HCT116 (cell line): ENCODE measurements around the gene SUPT6H. TPM values are rescaled to one million over a fixed set of nuclear protein-coding genes. Genes with fewer than 3 reads are reported as not detected.
A peak's percentile ranks its signal among the peaks of the same experiment; 100 is the strongest.
"Not testable (repeated sequence)": the region's sequence is repeated elsewhere in the genome, so short reads cannot be mapped to it uniquely, and the experiment has no call there.

Source experiments
- ATAC-seq: fragments of 200-7000 bp; cut with Tn5 transposase; 2 replicates; pipeline ENCODE4 v1.9.1; 2020; ENCODE audit warnings: mild to moderate bottlenecking, moderate library complexity
- BruUV-seq: library from RNA; stranded (reverse); fragments of 400-500 nt; replicated peaks from 2 replicates; lab custom pipeline; 2021; lab: Mats Ljungman, UMichigan
- CTCF ChIA-PET: fragments of 300-600 bp; sonication (Branson Sonifier 250); formaldehyde crosslinking; loops from one replicate; lab custom pipeline; 2021; ENCODE audit warnings: antibody characterized with exemption; lab: Charles Lee
- POLR2A ChIA-PET: fragments of 300-600, 350-600 bp; sonication (Branson Sonifier 250); formaldehyde crosslinking; loops from one replicate; lab custom pipeline; 2021; ENCODE audit warnings: antibody characterized with exemption; lab: Charles Lee
- RAD21 ChIA-PET, 2 experiments: fragments of 300-600 bp; sonication (Branson Sonifier 250); formaldehyde crosslinking; loops; one replicate each; lab custom pipeline; 2023; ENCODE audit warnings: low total read pairs in 2 of 2; ENCODE audit not compliant: uncharacterized antibody in 2 of 2, unreplicated experiment in 2 of 2, low non-redundant PET in 1 of 2; lab: Charles Lee
- DNase-seq: peaks from one replicate; pipeline ENCODE4 v3.0.0-alpha.2; 2010; ENCODE audit warnings: low read depth, low spot score
- H2AFZ ChIP-seq: fragments of 200-600 bp; shearing (Covaris generic), sonication (generic); 2 replicates; pipeline ENCODE4 v1.6.1; 2017; ENCODE audit warnings: low read depth, mixed run types, mixed read lengths, antibody characterized with exemption, low read length; ENCODE audit not compliant: poor library complexity, severe bottlenecking
- H3K27ac ChIP-seq: 2 replicates; pipeline ENCODE4 v1.5.1; 2012; ENCODE audit warnings: low read depth, low read length
- H3K27me3 ChIP-seq: fragments of 200-600 bp; sonication (generic); 2 replicates; pipeline ENCODE4 v1.6.1; 2016; ENCODE audit warnings: mixed run types, low read length, mixed read lengths; ENCODE audit not compliant: insufficient read depth
- H3K36me3 ChIP-seq, 2 experiments: fragments of 200-500 bp in 1 of 2; fragments of 200-600 bp in 1 of 2; sonication (Bioruptor generic) in 1 of 2; sonication (generic) in 1 of 2; 2 replicates each; pipeline versions ENCODE4 v1.5.1 to v1.6.1; 2014 to 2016; ENCODE audit warnings: low read length in 2 of 2, inconsistent platforms in 1 of 2, mixed read lengths in 1 of 2, mixed run types in 1 of 2; ENCODE audit not compliant: insufficient read depth in 2 of 2, control insufficient read depth in 1 of 2
- H3K4me1 ChIP-seq, 2 experiments: fragments of 200-600 bp in 1 of 2; sonication (generic) in 1 of 2; 2 replicates each; pipeline versions ENCODE4 v1.5.1 to v1.6.1; 2012 to 2017; ENCODE audit warnings: low read length in 2 of 2, inconsistent platforms in 1 of 2, mild to moderate bottlenecking in 1 of 2, mixed read lengths in 1 of 2, mixed run types in 1 of 2, moderate library complexity in 1 of 2; ENCODE audit not compliant: insufficient read depth in 2 of 2, control insufficient read depth in 1 of 2
- H3K4me2 ChIP-seq: fragments of 200-600 bp; sonication (generic); 2 replicates; pipeline ENCODE4 v1.6.1; 2017; ENCODE audit warnings: mixed run types, low read length, mixed read lengths
- H3K4me3 ChIP-seq, 2 experiments: fragments of 200-600 bp in 1 of 2; sonication (generic) in 1 of 2; replicated peaks in 1 of 2; 2 replicates each; pipeline ENCODE4 v1.5.1; 2011 to 2016; ENCODE audit warnings: low read length in 2 of 2, control low read depth in 1 of 2, low read depth in 1 of 2, mild to moderate bottlenecking in 1 of 2, mixed read lengths in 1 of 2, mixed run types in 1 of 2
- H3K79me2 ChIP-seq: fragments of 200-600 bp; sonication (generic); 2 replicates; pipeline ENCODE4 v1.6.1; 2017; ENCODE audit warnings: mild to moderate bottlenecking, mixed run types, low read length, moderate library complexity, mixed read lengths; ENCODE audit not compliant: insufficient read depth
- H3K9ac ChIP-seq: fragments of 200-600 bp; sonication (generic); 2 replicates; pipeline ENCODE4 v1.6.1; 2016; ENCODE audit warnings: low read length, mixed read lengths
- H3K9me2 ChIP-seq: fragments of 200-600 bp; sonication (generic), shearing (Covaris generic); 2 replicates; pipeline ENCODE4 v1.6.1; 2017; ENCODE audit warnings: mixed run types, mild to moderate bottlenecking, moderate library complexity; ENCODE audit not compliant: insufficient read depth
- H3K9me3 ChIP-seq, 2 experiments: fragments of 200-500 bp in 1 of 2; fragments of 200-600 bp in 1 of 2; sonication (Bioruptor generic) in 1 of 2; sonication (generic) in 1 of 2; 2 replicates each; pipeline ENCODE4 v1.6.1; 2014 to 2017; ENCODE audit warnings: low read length in 2 of 2, mixed read lengths in 2 of 2, inconsistent platforms in 1 of 2, low read depth in 1 of 2, mild to moderate bottlenecking in 1 of 2, mixed run types in 1 of 2, moderate library complexity in 1 of 2; ENCODE audit not compliant: control insufficient read depth in 1 of 2, insufficient read depth in 1 of 2
- H4K20me1 ChIP-seq: fragments of 200-600 bp; sonication (generic), shearing (Covaris generic); 2 replicates; pipeline ENCODE4 v1.6.1; 2017; ENCODE audit warnings: mixed run types, mild to moderate bottlenecking, moderate library complexity; ENCODE audit not compliant: insufficient read depth
- EGR1 ChIP-seq: IDR thresholded peaks from 2 replicates; pipeline ENCODE4 v1.6.1; 2012; ENCODE audit warnings: low read depth
- EZH2 ChIP-seq: fragments of 200-600 bp; sonication (generic); IDR thresholded peaks from 2 replicates; pipeline ENCODE4 v1.6.1; 2017; ENCODE audit warnings: antibody characterized with exemption, mixed run types
- JUND ChIP-seq: IDR thresholded peaks from 2 replicates; pipeline ENCODE4 v1.6.1; 2012
- POLR2AphosphoS5 ChIP-seq: IDR thresholded peaks from 2 replicates; pipeline ENCODE4 v1.6.1; 2011; ENCODE audit warnings: mild to moderate bottlenecking, low read depth, low read length, moderate library complexity
- RAD21 ChIP-seq: IDR thresholded peaks from 2 replicates; pipeline ENCODE4 v1.6.1; 2012; ENCODE audit warnings: low read depth, mild to moderate bottlenecking
- SIN3A ChIP-seq: IDR thresholded peaks from 2 replicates; pipeline ENCODE4 v1.6.1; 2012; ENCODE audit warnings: low read depth
- ZFX ChIP-seq: fragments of 450-650 bp; IDR thresholded peaks from 2 replicates; pipeline ENCODE4 v1.6.1; 2017
- intact Hi-C: fragments of 100-400 bp; cut with micrococcal nuclease; formaldehyde crosslinking; loops from 2 replicates; pipeline ENCODE4 v1.10.0; 2022
- total RNA-seq: library from RNA; stranded (reverse); gene quantifications from one replicate; pipeline ENCODE4 v1.2.1, GENCODE V29; 2021; ENCODE audit not compliant: unreplicated experiment
- TF ChIP-seq, protein P1 (sequence below), 3 experiments: fragments of 200-600 bp in 1 of 3; sonication (generic) in 1 of 3; IDR thresholded peaks in 2 of 3; conservative IDR thresholded peaks in 1 of 3; 2 replicates each; pipeline ENCODE4 v1.5.1; 2012 to 2017; ENCODE audit warnings: low read depth in 2 of 3, low read length in 2 of 3, antibody characterized with exemption in 1 of 3, borderline replicate concordance in 1 of 3, control low read depth in 1 of 3, mild to moderate bottlenecking in 1 of 3, mixed read lengths in 1 of 3, mixed run types in 1 of 3, moderate library complexity in 1 of 3; ENCODE audit not compliant: insufficient read depth in 1 of 3
- TF ChIP-seq, protein P2 (sequence below): IDR thresholded peaks from 2 replicates; pipeline ENCODE4 v1.6.1; 2011; ENCODE audit warnings: mild to moderate bottlenecking, low read length, moderate library complexity; ENCODE audit not compliant: insufficient replicate concordance; ENCODE audit errors: extremely low read depth

The SUPT6H gene
- total RNA-seq, 1 experiment from 2014 or later: 62.1 TPM

DNA sequence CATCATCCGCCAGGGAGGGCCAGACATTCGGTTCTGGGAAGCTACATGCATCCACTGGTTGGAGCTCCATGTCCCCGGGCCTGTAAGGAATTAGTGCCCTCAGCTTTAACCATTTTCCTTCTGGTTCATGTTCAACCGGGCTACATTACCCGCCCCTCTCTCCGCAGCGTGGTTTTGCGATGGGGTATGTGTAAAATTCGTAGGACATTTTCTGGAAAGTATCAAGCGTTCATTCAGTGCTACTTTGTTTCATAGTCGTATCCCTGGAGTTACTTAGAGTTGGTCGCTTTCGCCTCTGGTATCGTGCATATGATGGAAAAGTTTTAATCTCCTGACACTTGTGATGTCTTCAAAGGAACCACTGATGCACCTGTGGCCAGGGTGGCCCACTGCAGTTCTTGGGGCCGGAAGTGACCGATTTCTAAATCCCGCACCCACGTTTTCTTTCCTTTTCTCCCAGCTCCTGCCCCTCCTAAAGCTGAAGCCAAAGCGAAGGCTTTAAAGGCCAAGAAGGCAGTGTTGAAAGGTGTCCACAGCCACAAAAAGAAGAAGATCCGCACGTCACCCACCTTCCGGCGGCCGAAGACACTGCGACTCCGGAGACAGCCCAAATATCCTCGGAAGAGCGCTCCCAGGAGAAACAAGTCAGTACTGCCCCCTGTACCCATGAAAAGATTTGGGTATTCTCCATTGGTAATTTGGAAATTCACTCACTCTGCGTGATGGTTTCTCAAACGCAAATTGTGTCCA lies 58.4 kb downstream of the SUPT6H start:
- Histone ChIP-seq H3K4me3 (peak overlapping the region; percentile 98 to 99), H2AFZ (no peak overlapping the region), H3K27me3 (no peaks in the 10 kb centered on the region), H3K9ac (peak overlapping the region; percentile 99), H4K20me1 (peaks cover 15% of the 10 kb centered on the region; the same call in 1 of the 2 replicates), H3K27ac (peak overlapping the region; percentile 89), H3K4me1 (peaks cover 36 to 59% of the 10 kb centered on the region in 2 experiments), H3K4me2 (peak overlapping the region; percentile 77), H3K79me2 (peaks cover 49% of the 10 kb centered on the region), H3K36me3 (peaks cover 22 to 43% of the 10 kb centered on the region in 2 experiments; a peak in 3 of 4 replicates), H3K9me2 (no peaks in the 10 kb centered on the region), H3K9me3 (no peaks in the 10 kb centered on the region)
- no peak for ATAC-seq
- no peak for DNase-seq
- RAD21 ChIA-PET: no interaction called here
- TF ChIP-seq SIN3A (peak; percentile 17; the same call in 1 of the 2 replicates), EGR1 (no peak), ZFX (peak; percentile 35; the same call in 1 of the 2 replicates), EZH2 (no peak), POLR2AphosphoS5 (peak; percentile 64), JUND (no peak), RAD21 (no peak)
- TF ChIP-seq, protein P1, sequence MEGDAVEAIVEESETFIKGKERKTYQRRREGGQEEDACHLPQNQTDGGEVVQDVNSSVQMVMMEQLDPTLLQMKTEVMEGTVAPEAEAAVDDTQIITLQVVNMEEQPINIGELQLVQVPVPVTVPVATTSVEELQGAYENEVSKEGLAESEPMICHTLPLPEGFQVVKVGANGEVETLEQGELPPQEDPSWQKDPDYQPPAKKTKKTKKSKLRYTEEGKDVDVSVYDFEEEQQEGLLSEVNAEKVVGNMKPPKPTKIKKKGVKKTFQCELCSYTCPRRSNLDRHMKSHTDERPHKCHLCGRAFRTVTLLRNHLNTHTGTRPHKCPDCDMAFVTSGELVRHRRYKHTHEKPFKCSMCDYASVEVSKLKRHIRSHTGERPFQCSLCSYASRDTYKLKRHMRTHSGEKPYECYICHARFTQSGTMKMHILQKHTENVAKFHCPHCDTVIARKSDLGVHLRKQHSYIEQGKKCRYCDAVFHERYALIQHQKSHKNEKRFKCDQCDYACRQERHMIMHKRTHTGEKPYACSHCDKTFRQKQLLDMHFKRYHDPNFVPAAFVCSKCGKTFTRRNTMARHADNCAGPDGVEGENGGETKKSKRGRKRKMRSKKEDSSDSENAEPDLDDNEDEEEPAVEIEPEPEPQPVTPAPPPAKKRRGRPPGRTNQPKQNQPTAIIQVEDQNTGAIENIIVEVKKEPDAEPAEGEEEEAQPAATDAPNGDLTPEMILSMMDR (IDR thresholded peaks at IDR 0.05 in 2 of 3, conservative IDR thresholded peaks at IDR 0.05 in 1 of 3; ENCODE audit: borderline replicate concordance in 1 of 3, insufficient read depth in 1 of 3, low read depth in 2 of 3, low read length in 2 of 3): peak in 1 of 3 experiments; percentile 6; a peak in 1 of 6 replicates
- TF ChIP-seq, protein P2, sequence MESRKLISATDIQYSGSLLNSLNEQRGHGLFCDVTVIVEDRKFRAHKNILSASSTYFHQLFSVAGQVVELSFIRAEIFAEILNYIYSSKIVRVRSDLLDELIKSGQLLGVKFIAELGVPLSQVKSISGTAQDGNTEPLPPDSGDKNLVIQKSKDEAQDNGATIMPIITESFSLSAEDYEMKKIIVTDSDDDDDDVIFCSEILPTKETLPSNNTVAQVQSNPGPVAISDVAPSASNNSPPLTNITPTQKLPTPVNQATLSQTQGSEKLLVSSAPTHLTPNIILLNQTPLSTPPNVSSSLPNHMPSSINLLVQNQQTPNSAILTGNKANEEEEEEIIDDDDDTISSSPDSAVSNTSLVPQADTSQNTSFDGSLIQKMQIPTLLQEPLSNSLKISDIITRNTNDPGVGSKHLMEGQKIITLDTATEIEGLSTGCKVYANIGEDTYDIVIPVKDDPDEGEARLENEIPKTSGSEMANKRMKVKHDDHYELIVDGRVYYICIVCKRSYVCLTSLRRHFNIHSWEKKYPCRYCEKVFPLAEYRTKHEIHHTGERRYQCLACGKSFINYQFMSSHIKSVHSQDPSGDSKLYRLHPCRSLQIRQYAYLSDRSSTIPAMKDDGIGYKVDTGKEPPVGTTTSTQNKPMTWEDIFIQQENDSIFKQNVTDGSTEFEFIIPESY: no peak
- TSS peak; percentile 75 for BruUV-seq
- POLR2A ChIA-PET: interaction anchor here (0.9 to 2.6 kb wide), 12 partner anchors 8 to 231 kb away, joined by 3 to 42 read pairs (median 6); partner anchors contain the start of genes FAM222B, NEK8, PHF12 and PROCA1
- intact Hi-C loops: no loop called here
- CTCF ChIA-PET: interaction anchor here (1.0 to 1.3 kb wide), 7 partner anchors 8 to 397 kb away, joined by 3 to 13 read pairs (median 5); partner anchors contain the start of genes BLTP2, NEK8, PHF12 and PROCA1

DNA sequence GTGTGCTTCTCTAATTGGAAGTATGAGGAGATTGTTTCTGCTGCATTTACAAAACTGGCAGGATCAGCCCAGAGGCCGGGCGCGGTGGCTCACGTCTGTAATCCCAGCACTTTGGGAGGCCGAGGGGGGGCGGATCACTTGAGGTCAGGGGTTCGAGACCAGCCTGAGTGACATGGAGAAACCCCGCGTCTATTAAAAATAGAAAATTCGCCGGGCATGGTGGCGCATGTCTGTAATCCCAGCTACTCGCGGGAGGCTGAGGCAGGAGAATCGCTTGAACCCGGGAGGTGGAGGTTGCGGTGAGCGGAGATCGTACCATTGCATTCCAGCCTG lies 59.0 kb downstream of the SUPT6H start:
- H3K27me3 ChIP-seq, H2AFZ ChIP-seq, ATAC-seq, CTCF ChIA-PET, BruUV-seq, RAD21 ChIA-PET, H3K9me2 ChIP-seq, intact Hi-C loops, H3K9me3 ChIP-seq, DNase-seq: not testable (repeated sequence)
- H3K79me2 ChIP-seq: peaks cover 49% of the 10 kb centered on the region
- peaks cover 36 to 64% of the 10 kb centered on the region in 2 experiments for H3K4me1 ChIP-seq
- peak overlapping the region; percentile 77 for H3K4me2 ChIP-seq
- H4K20me1 ChIP-seq: peaks cover 15% of the 10 kb centered on the region; the same call in 1 of the 2 replicates
- H3K9ac ChIP-seq: peak overlapping the region; percentile 99
- peak overlapping the region; percentile 89 for H3K27ac ChIP-seq
- POLR2A ChIA-PET: interaction anchor here (1.7 to 2.6 kb wide), 2 partner anchors 10 to 14 kb away, joined by 6 to 42 read pairs; partner anchors contain the start of gene PROCA1
- H3K4me3 ChIP-seq: peak overlapping the region; percentile 98 to 99
- peaks cover 22 to 43% of the 10 kb centered on the region in 2 experiments; a peak in 3 of 4 replicates for H3K36me3 ChIP-seq
